HCT116 (cell line): ENCODE data around the gene DYNC1LI1. TPM values are rescaled to one million over a fixed set of nuclear protein-coding genes. Genes with fewer than 3 reads are reported as not detected.

Source experiments
- ATAC-seq: fragments of 200-7000 bp; cut with Tn5 transposase; 2 replicates; pipeline ENCODE4 v1.9.1; 2020; ENCODE audit warnings: mild to moderate bottlenecking, moderate library complexity
- BruUV-seq: library from RNA; stranded (reverse); fragments of 400-500 nt; replicated peaks from 2 replicates; lab custom pipeline; 2021; lab: Mats Ljungman, UMichigan
- CTCF ChIA-PET: fragments of 300-600 bp; sonication (Branson Sonifier 250); formaldehyde crosslinking; loops from one replicate; lab custom pipeline; 2021; ENCODE audit warnings: antibody characterized with exemption; lab: Charles Lee
- POLR2A ChIA-PET: fragments of 300-600, 350-600 bp; sonication (Branson Sonifier 250); formaldehyde crosslinking; loops from one replicate; lab custom pipeline; 2021; ENCODE audit warnings: antibody characterized with exemption; lab: Charles Lee
- RAD21 ChIA-PET, 2 experiments: fragments of 300-600 bp; sonication (Branson Sonifier 250); formaldehyde crosslinking; loops; one replicate each; lab custom pipeline; 2023; ENCODE audit warnings: low total read pairs in 2 of 2; ENCODE audit not compliant: uncharacterized antibody in 2 of 2, unreplicated experiment in 2 of 2, low non-redundant PET in 1 of 2; lab: Charles Lee
- DNase-seq: peaks from one replicate; pipeline ENCODE4 v3.0.0-alpha.2; 2010; ENCODE audit warnings: low read depth, low spot score
- H2AFZ ChIP-seq: fragments of 200-600 bp; shearing (Covaris generic), sonication (generic); 2 replicates; pipeline ENCODE4 v1.6.1; 2017; ENCODE audit warnings: low read depth, mixed run types, mixed read lengths, antibody characterized with exemption, low read length; ENCODE audit not compliant: poor library complexity, severe bottlenecking
- H3K27ac ChIP-seq: 2 replicates; pipeline ENCODE4 v1.5.1; 2012; ENCODE audit warnings: low read depth, low read length
- H3K27me3 ChIP-seq: fragments of 200-600 bp; sonication (generic); 2 replicates; pipeline ENCODE4 v1.6.1; 2016; ENCODE audit warnings: mixed run types, low read length, mixed read lengths; ENCODE audit not compliant: insufficient read depth
- H3K36me3 ChIP-seq, 2 experiments: fragments of 200-500 bp in 1 of 2; fragments of 200-600 bp in 1 of 2; sonication (Bioruptor generic) in 1 of 2; sonication (generic) in 1 of 2; 2 replicates each; pipeline versions ENCODE4 v1.5.1 to v1.6.1; 2014 to 2016; ENCODE audit warnings: low read length in 2 of 2, inconsistent platforms in 1 of 2, mixed read lengths in 1 of 2, mixed run types in 1 of 2; ENCODE audit not compliant: insufficient read depth in 2 of 2, control insufficient read depth in 1 of 2
- H3K4me1 ChIP-seq, 2 experiments: fragments of 200-600 bp in 1 of 2; sonication (generic) in 1 of 2; 2 replicates each; pipeline versions ENCODE4 v1.5.1 to v1.6.1; 2012 to 2017; ENCODE audit warnings: low read length in 2 of 2, inconsistent platforms in 1 of 2, mild to moderate bottlenecking in 1 of 2, mixed read lengths in 1 of 2, mixed run types in 1 of 2, moderate library complexity in 1 of 2; ENCODE audit not compliant: insufficient read depth in 2 of 2, control insufficient read depth in 1 of 2
- H3K4me2 ChIP-seq: fragments of 200-600 bp; sonication (generic); 2 replicates; pipeline ENCODE4 v1.6.1; 2017; ENCODE audit warnings: mixed run types, low read length, mixed read lengths
- H3K4me3 ChIP-seq, 2 experiments: fragments of 200-600 bp in 1 of 2; sonication (generic) in 1 of 2; replicated peaks in 1 of 2; 2 replicates each; pipeline ENCODE4 v1.5.1; 2011 to 2016; ENCODE audit warnings: low read length in 2 of 2, control low read depth in 1 of 2, low read depth in 1 of 2, mild to moderate bottlenecking in 1 of 2, mixed read lengths in 1 of 2, mixed run types in 1 of 2
- H3K79me2 ChIP-seq: fragments of 200-600 bp; sonication (generic); 2 replicates; pipeline ENCODE4 v1.6.1; 2017; ENCODE audit warnings: mild to moderate bottlenecking, mixed run types, low read length, moderate library complexity, mixed read lengths; ENCODE audit not compliant: insufficient read depth
- H3K9ac ChIP-seq: fragments of 200-600 bp; sonication (generic); 2 replicates; pipeline ENCODE4 v1.6.1; 2016; ENCODE audit warnings: low read length, mixed read lengths
- H3K9me2 ChIP-seq: fragments of 200-600 bp; sonication (generic), shearing (Covaris generic); 2 replicates; pipeline ENCODE4 v1.6.1; 2017; ENCODE audit warnings: mixed run types, mild to moderate bottlenecking, moderate library complexity; ENCODE audit not compliant: insufficient read depth
- H3K9me3 ChIP-seq, 2 experiments: fragments of 200-500 bp in 1 of 2; fragments of 200-600 bp in 1 of 2; sonication (Bioruptor generic) in 1 of 2; sonication (generic) in 1 of 2; 2 replicates each; pipeline ENCODE4 v1.6.1; 2014 to 2017; ENCODE audit warnings: low read length in 2 of 2, mixed read lengths in 2 of 2, inconsistent platforms in 1 of 2, low read depth in 1 of 2, mild to moderate bottlenecking in 1 of 2, mixed run types in 1 of 2, moderate library complexity in 1 of 2; ENCODE audit not compliant: control insufficient read depth in 1 of 2, insufficient read depth in 1 of 2
- H4K20me1 ChIP-seq: fragments of 200-600 bp; sonication (generic), shearing (Covaris generic); 2 replicates; pipeline ENCODE4 v1.6.1; 2017; ENCODE audit warnings: mixed run types, mild to moderate bottlenecking, moderate library complexity; ENCODE audit not compliant: insufficient read depth
- EGR1 ChIP-seq: IDR thresholded peaks from 2 replicates; pipeline ENCODE4 v1.6.1; 2012; ENCODE audit warnings: low read depth
- ELF1 ChIP-seq: IDR thresholded peaks from 2 replicates; pipeline ENCODE4 v1.6.1; 2012; ENCODE audit warnings: low read depth, borderline replicate concordance
- JUND ChIP-seq: IDR thresholded peaks from 2 replicates; pipeline ENCODE4 v1.6.1; 2012
- POLR2A ChIP-seq: IDR thresholded peaks from 2 replicates; pipeline ENCODE4 v1.7.0; 2011; ENCODE audit warnings: borderline replicate concordance; ENCODE audit not compliant: insufficient read depth, insufficient read length; ENCODE audit errors: extremely low read depth
- SRF ChIP-seq: IDR thresholded peaks from 2 replicates; pipeline ENCODE4 v1.6.1; 2012; ENCODE audit warnings: low read depth
- YY1 ChIP-seq: IDR thresholded peaks from 2 replicates; pipeline ENCODE4 v1.6.1; 2011; ENCODE audit warnings: low read length, low read depth, moderate library complexity, mild to moderate bottlenecking; ENCODE audit not compliant: insufficient replicate concordance; ENCODE audit errors: extremely low read depth
- ZFX ChIP-seq: fragments of 450-650 bp; IDR thresholded peaks from 2 replicates; pipeline ENCODE4 v1.6.1; 2017
- intact Hi-C: fragments of 100-400 bp; cut with micrococcal nuclease; formaldehyde crosslinking; loops from 2 replicates; pipeline ENCODE4 v1.10.0; 2022
- total RNA-seq: library from RNA; stranded (reverse); gene quantifications from one replicate; pipeline ENCODE4 v1.2.1, GENCODE V29; 2021; ENCODE audit not compliant: unreplicated experiment
- TF ChIP-seq, protein P1 (sequence below): IDR thresholded peaks from 2 replicates; pipeline ENCODE4 v1.6.1; 2011; ENCODE audit warnings: mild to moderate bottlenecking, low read length, moderate library complexity; ENCODE audit not compliant: insufficient replicate concordance; ENCODE audit errors: extremely low read depth

DYNC1LI1 gene
- total RNA-seq, 1 experiment from 2014 or later, result 39.4 TPM

DNA sequence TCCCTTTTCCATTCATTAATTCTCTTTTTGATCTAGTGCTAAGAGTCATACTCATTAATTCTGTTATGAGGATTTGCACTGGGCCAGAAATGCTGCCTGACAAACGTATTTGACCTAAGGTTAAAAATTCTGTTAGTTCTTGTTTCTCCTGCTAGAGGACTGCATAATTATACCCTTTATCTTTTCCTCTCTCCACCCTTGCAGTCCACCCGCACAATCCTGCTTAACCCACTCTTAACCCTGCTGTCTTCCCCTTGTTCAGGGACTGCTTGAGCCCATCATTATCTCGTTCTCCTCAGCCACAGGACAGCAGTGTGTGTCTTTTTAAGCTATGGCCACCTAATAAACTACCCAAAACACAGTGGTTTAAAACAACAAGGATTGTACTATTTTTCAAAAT is 31.1 kb upstream of the DYNC1LI1 start:
- Histone ChIP-seq H3K27me3 (no peaks in the 10 kb centered on the region), H3K9me3 (no peaks in the 10 kb centered on the region)
- RAD21 ChIA-PET, result no interaction called here
- CTCF ChIA-PET, result no interaction called here
- TF ChIP-seq ZFX (no peak), ELF1 (no peak), EGR1 (no peak), YY1 (no peak), POLR2A (no peak), JUND (no peak)
- TF ChIP-seq, protein P1, sequence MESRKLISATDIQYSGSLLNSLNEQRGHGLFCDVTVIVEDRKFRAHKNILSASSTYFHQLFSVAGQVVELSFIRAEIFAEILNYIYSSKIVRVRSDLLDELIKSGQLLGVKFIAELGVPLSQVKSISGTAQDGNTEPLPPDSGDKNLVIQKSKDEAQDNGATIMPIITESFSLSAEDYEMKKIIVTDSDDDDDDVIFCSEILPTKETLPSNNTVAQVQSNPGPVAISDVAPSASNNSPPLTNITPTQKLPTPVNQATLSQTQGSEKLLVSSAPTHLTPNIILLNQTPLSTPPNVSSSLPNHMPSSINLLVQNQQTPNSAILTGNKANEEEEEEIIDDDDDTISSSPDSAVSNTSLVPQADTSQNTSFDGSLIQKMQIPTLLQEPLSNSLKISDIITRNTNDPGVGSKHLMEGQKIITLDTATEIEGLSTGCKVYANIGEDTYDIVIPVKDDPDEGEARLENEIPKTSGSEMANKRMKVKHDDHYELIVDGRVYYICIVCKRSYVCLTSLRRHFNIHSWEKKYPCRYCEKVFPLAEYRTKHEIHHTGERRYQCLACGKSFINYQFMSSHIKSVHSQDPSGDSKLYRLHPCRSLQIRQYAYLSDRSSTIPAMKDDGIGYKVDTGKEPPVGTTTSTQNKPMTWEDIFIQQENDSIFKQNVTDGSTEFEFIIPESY, result no peak
- TF ChIP-seq, all 23 proteins: peak for 0
- Histone ChIP-seq H3K79me2 (no peaks in the 10 kb centered on the region), H3K4me1 (no peaks in the 10 kb centered on the region), H3K9ac (no peak overlapping the region), H3K4me2 (no peak overlapping the region), H4K20me1 (no peaks in the 10 kb centered on the region), H3K9me2 (no peaks in the 10 kb centered on the region), H3K4me3 (no peak overlapping the region), H2AFZ (no peak overlapping the region), H3K36me3 (no peaks in the 10 kb centered on the region), H3K27ac (no peak overlapping the region)
- POLR2A ChIA-PET, result no interaction called here
- no peak for ATAC-seq
- BruUV-seq, result no TSS peak
- no peak for DNase-seq
- intact Hi-C loops, result no loop called here

DNA sequence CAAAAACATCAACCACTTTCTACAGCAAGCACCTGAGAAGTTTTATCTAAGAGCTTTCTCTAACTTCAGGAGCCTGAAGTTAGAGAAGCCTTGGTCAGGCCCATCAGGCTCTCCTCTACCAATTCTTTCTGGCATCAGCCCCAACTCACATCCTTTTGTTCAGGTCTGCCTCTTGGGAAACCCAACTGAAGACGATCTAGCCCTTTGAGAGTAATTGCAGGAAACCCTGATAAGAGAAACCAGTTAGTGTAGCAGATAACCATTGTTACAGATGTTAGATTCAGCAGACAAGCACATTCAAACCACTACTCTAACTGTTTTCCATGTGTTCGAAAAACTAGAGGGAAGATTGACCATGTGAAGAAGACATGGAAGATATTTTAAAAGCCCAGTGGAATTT is 27.0 kb upstream of the DYNC1LI1 start:
- H3K27me3 ChIP-seq, result no peaks in the 10 kb centered on the region
- H3K9ac ChIP-seq, result no peak overlapping the region
- intact Hi-C loops, result no loop called here
- H2AFZ ChIP-seq, result no peak overlapping the region
- no peaks in the 10 kb centered on the region for H3K36me3 ChIP-seq
- POLR2A ChIA-PET, result no interaction called here
- no peak for DNase-seq
- H3K9me2 ChIP-seq, result no peaks in the 10 kb centered on the region
- no peak for ATAC-seq
- CTCF ChIA-PET, result no interaction called here
- no peak for TF ChIP-seq SRF
- TF ChIP-seq, protein P1, result no peak
- H3K27ac ChIP-seq, result no peak overlapping the region
- H4K20me1 ChIP-seq, result no peaks in the 10 kb centered on the region
- RAD21 ChIA-PET, result no interaction called here
- H3K4me3 ChIP-seq, result no peak overlapping the region
- H3K79me2 ChIP-seq, result no peaks in the 10 kb centered on the region
- H3K4me2 ChIP-seq, result no peak overlapping the region
- no TSS peak for BruUV-seq
- no peaks in the 10 kb centered on the region for H3K9me3 ChIP-seq
- H3K4me1 ChIP-seq, result no peaks in the 10 kb centered on the region
